AG10803 (cell line): ENCODE data around the gene MROH9.
A peak's percentile ranks its signal among the peaks of the same experiment; 100 is the strongest.

Experiments
- DNase-seq: peaks from one replicate; pipeline ENCODE4 v3.0.0; 2010; ENCODE audit warnings: low read depth
- H3K4me3 ChIP-seq: 2 replicates; pipeline ENCODE4 v1.5.1; 2011; ENCODE audit warnings: mild to moderate bottlenecking, low read length, control low read depth
- CTCF ChIP-seq: conservative IDR thresholded peaks from 2 replicates; pipeline ENCODE4 v1.5.1; 2011; ENCODE audit warnings: mild to moderate bottlenecking, low read length, control low read depth, inconsistent platforms

The MROH9 gene

GRCh38 chr1:171048014-171048413 is 112.7 kb downstream of the MROH9 start:
- no peak overlapping the region for H3K4me3 ChIP-seq
- no peak for TF ChIP-seq CTCF
- no peak for DNase-seq

- H3K4me3 ChIP-seq: no peak overlapping the region
- no peak for TF ChIP-seq CTCF
- DNase-seq: no peak
Observed at GRCh38 chr1:171052977-171053376, 117.6 kb downstream of the MROH9 start.

GRCh38 chr1:171055966-171056643 is 120.8 kb downstream of the MROH9 start:
- no peak for DNase-seq
- no peak for TF ChIP-seq CTCF
- no peak overlapping the region for H3K4me3 ChIP-seq

- TF ChIP-seq CTCF: no peak
- no peak overlapping the region for H3K4me3 ChIP-seq
- DNase-seq: no peak
Observed at GRCh38 chr1:171061425-171062143, 126.2 kb downstream of the MROH9 start.

- no peak overlapping the region for H3K4me3 ChIP-seq
- DNase-seq: no peak
- TF ChIP-seq CTCF: no peak
Observed at GRCh38 chr1:171062902-171063301, 127.6 kb downstream of the MROH9 start.

GRCh38 chr1:171075041-171075440 is 139.7 kb downstream of the MROH9 start:
- no peak for DNase-seq
- no peak overlapping the region for H3K4me3 ChIP-seq
- TF ChIP-seq CTCF: no peak

GRCh38 chr1:171081314-171081753 is 146.0 kb downstream of the MROH9 start:
- H3K4me3 ChIP-seq: no peak overlapping the region
- peak; percentile 56 for TF ChIP-seq CTCF
- peak; percentile 66 for DNase-seq
